WTC11 (cell line): ENCODE measurements around the gene RND3. TPM values are rescaled to one million over a fixed set of nuclear protein-coding genes. Genes with fewer than 3 reads are reported as not detected.

Experiments used
- ATAC-seq: fragments of 200-7000 bp; cut with Tn5 transposase; 2 replicates; pipeline ENCODE4 v1.10.0; 2021; ENCODE audit warnings: mild to moderate bottlenecking, moderate library complexity
- CTCF ChIA-PET: fragments of 300-600 bp; sonication (Branson Sonifier 250); formaldehyde crosslinking; loops from one replicate; lab custom pipeline; 2021; ENCODE audit warnings: antibody characterized with exemption; lab: Charles Lee
- POLR2A ChIA-PET: fragments of 350-600 bp; sonication (Branson Sonifier 250); formaldehyde crosslinking; loops from one replicate; lab custom pipeline; 2021; ENCODE audit warnings: antibody characterized with exemption; lab: Charles Lee
- DNase-seq: peaks from one replicate; pipeline ENCODE4 v3.0.0; 2021; ENCODE audit warnings: low spot score
- H3K27ac Mint-ChIP-seq: 2 replicates; pipeline ENCODE4 v1.8.0; 2021; ENCODE audit warnings: mixed read lengths
- H3K27me3 Mint-ChIP-seq: 2 replicates; pipeline ENCODE4 v1.8.0; 2021; ENCODE audit warnings: low read depth, mild to moderate bottlenecking, moderate library complexity, mixed read lengths
- H3K36me3 Mint-ChIP-seq: 2 replicates; pipeline ENCODE4 v1.8.0; 2021; ENCODE audit warnings: mixed read lengths
- H3K4me1 Mint-ChIP-seq: 2 replicates; pipeline ENCODE4 v1.8.0; 2022; ENCODE audit warnings: mixed read lengths
- H3K4me3 Mint-ChIP-seq: 2 replicates; pipeline ENCODE4 v1.8.0; 2021; ENCODE audit warnings: mild to moderate bottlenecking, moderate library complexity, mixed read lengths
- H3K9me3 Mint-ChIP-seq: 2 replicates; pipeline ENCODE4 v1.8.0; 2021; ENCODE audit warnings: mixed read lengths
- CBFB ChIP-seq: sonication (generic); formaldehyde crosslinking; IDR thresholded peaks from 2 replicates; pipeline ENCODE4 v1.8.1; 2022; ENCODE audit warnings: mild to moderate bottlenecking, low read depth, missing genetic modification reagents
- ESRRA ChIP-seq: sonication (generic); formaldehyde crosslinking; IDR thresholded peaks from 2 replicates; pipeline ENCODE4 v1.8.1; 2022; ENCODE audit warnings: mild to moderate bottlenecking, missing genetic modification reagents, borderline replicate concordance
- FOXJ3 ChIP-seq: sonication (generic); formaldehyde crosslinking; IDR thresholded peaks from 2 replicates; pipeline ENCODE4 v1.9.0; 2021; ENCODE audit warnings: missing genetic modification reagents, mild to moderate bottlenecking, borderline replicate concordance
- HMGA2 ChIP-seq: fragments of 250-450 bp; sonication (Bioruptor Pico); IDR thresholded peaks from 2 replicates; pipeline ENCODE4 v1.4.0; 2021; ENCODE audit warnings: mild to moderate bottlenecking, moderate library complexity
- JAZF1 ChIP-seq: fragments of 250-450 bp; sonication (Bioruptor Pico); IDR thresholded peaks from 2 replicates; pipeline ENCODE4 v1.9.0; 2021; ENCODE audit warnings: moderate library complexity, mild to moderate bottlenecking, inconsistent platforms
- JUN ChIP-seq: sonication (generic); formaldehyde crosslinking; IDR thresholded peaks from 2 replicates; pipeline ENCODE4 v1.8.0; 2023; ENCODE audit warnings: mild to moderate bottlenecking, missing genetic modification reagents
- NFYB ChIP-seq: sonication (generic); formaldehyde crosslinking; conservative IDR thresholded peaks from 2 replicates; pipeline ENCODE4 v1.8.0; 2022; ENCODE audit warnings: low read depth, missing genetic modification reagents
- NR2C2 ChIP-seq: sonication (generic); formaldehyde crosslinking; IDR thresholded peaks from 2 replicates; pipeline ENCODE4 v1.8.0; 2022; ENCODE audit warnings: mild to moderate bottlenecking, missing genetic modification reagents
- OVOL2 ChIP-seq: fragments of 250-450 bp; sonication (Bioruptor Pico); IDR thresholded peaks from 2 replicates; pipeline ENCODE4 v1.9.0; 2021; ENCODE audit warnings: mild to moderate bottlenecking, borderline replicate concordance
- RORB ChIP-seq: fragments of 250-450 bp; sonication (Bioruptor Pico); IDR thresholded peaks from 2 replicates; pipeline ENCODE4 v1.9.0; 2021; ENCODE audit warnings: mild to moderate bottlenecking
- TCF7 ChIP-seq: sonication (generic); formaldehyde crosslinking; IDR thresholded peaks from 2 replicates; pipeline ENCODE4 v1.8.0; 2022; ENCODE audit warnings: mild to moderate bottlenecking, low read depth, missing genetic modification reagents, moderate library complexity
- TEAD1 ChIP-seq: sonication (generic); formaldehyde crosslinking; IDR thresholded peaks from 2 replicates; pipeline ENCODE4 v1.8.0; 2022; ENCODE audit warnings: mild to moderate bottlenecking, missing genetic modification reagents
- ZNF263 ChIP-seq: sonication (generic); formaldehyde crosslinking; IDR thresholded peaks from 2 replicates; pipeline ENCODE4 v1.8.1; 2022; ENCODE audit warnings: low read depth, mild to moderate bottlenecking, moderate library complexity, missing genetic modification reagents
- total RNA-seq: library from RNA; stranded (reverse); gene quantifications from 3 replicates; pipeline ENCODE4 v1.2.3, GENCODE V29; 2021
- TF ChIP-seq, protein P1 (sequence below): sonication (generic); formaldehyde crosslinking; IDR thresholded peaks from 2 replicates; pipeline ENCODE4 v1.8.0; 2023; ENCODE audit warnings: missing genetic modification reagents
- TF ChIP-seq, protein P2 (sequence below): fragments of 250-450 bp; sonication (Bioruptor Pico); IDR thresholded peaks from 2 replicates; pipeline ENCODE4 v1.9.0; 2021; ENCODE audit warnings: mild to moderate bottlenecking, borderline replicate concordance
- TF ChIP-seq, protein P3 (sequence below): sonication (generic); formaldehyde crosslinking; IDR thresholded peaks from 2 replicates; pipeline ENCODE4 v1.8.1; 2023; ENCODE audit warnings: mild to moderate bottlenecking, missing genetic modification reagents
- TF ChIP-seq, protein P4 (sequence below): fragments of 250-450 bp; sonication (Bioruptor Pico); IDR thresholded peaks from 2 replicates; pipeline ENCODE4 v2.1.2; 2022; ENCODE audit warnings: mild to moderate bottlenecking, moderate library complexity
- TF ChIP-seq, protein P5 (sequence below): sonication (generic); formaldehyde crosslinking; IDR thresholded peaks from 2 replicates; pipeline ENCODE4 v1.8.0; 2022; ENCODE audit warnings: mild to moderate bottlenecking, missing genetic modification reagents
- TF ChIP-seq, protein P6 (sequence below): fragments of 200-600 bp; IDR thresholded peaks from 2 replicates; pipeline ENCODE4 v1.8.0; 2022; ENCODE audit warnings: antibody characterized with exemption

RND3 gene
- total RNA-seq, 1 experiment from 2014 or later, result 64.4 TPM

DNA sequence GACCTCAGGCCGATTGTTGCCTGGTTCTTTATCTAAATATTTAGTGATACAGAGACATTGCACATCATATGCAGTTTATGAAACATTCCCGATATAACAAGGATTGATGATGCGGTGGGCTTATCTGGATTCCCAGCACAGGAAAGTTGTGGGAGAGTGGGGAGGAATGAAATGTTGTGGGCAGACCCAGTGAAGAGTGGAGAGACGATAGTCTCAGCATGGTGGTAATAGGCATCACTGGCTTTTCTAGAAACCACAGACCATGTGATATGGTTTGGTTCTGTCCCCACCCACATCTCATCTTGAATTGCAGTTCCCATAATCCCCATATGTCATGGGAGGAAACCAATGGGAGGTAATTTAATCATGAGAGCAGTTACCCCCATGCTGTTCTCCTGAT is 34.8 kb upstream of the RND3 start (continued):
- TF ChIP-seq, protein P1, sequence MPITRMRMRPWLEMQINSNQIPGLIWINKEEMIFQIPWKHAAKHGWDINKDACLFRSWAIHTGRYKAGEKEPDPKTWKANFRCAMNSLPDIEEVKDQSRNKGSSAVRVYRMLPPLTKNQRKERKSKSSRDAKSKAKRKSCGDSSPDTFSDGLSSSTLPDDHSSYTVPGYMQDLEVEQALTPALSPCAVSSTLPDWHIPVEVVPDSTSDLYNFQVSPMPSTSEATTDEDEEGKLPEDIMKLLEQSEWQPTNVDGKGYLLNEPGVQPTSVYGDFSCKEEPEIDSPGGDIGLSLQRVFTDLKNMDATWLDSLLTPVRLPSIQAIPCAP, result no peak
- no peak for TF ChIP-seq NR2C2 (CRISPR knock-in tag)
- no peak for TF ChIP-seq OVOL2
- TF ChIP-seq, protein P2, sequence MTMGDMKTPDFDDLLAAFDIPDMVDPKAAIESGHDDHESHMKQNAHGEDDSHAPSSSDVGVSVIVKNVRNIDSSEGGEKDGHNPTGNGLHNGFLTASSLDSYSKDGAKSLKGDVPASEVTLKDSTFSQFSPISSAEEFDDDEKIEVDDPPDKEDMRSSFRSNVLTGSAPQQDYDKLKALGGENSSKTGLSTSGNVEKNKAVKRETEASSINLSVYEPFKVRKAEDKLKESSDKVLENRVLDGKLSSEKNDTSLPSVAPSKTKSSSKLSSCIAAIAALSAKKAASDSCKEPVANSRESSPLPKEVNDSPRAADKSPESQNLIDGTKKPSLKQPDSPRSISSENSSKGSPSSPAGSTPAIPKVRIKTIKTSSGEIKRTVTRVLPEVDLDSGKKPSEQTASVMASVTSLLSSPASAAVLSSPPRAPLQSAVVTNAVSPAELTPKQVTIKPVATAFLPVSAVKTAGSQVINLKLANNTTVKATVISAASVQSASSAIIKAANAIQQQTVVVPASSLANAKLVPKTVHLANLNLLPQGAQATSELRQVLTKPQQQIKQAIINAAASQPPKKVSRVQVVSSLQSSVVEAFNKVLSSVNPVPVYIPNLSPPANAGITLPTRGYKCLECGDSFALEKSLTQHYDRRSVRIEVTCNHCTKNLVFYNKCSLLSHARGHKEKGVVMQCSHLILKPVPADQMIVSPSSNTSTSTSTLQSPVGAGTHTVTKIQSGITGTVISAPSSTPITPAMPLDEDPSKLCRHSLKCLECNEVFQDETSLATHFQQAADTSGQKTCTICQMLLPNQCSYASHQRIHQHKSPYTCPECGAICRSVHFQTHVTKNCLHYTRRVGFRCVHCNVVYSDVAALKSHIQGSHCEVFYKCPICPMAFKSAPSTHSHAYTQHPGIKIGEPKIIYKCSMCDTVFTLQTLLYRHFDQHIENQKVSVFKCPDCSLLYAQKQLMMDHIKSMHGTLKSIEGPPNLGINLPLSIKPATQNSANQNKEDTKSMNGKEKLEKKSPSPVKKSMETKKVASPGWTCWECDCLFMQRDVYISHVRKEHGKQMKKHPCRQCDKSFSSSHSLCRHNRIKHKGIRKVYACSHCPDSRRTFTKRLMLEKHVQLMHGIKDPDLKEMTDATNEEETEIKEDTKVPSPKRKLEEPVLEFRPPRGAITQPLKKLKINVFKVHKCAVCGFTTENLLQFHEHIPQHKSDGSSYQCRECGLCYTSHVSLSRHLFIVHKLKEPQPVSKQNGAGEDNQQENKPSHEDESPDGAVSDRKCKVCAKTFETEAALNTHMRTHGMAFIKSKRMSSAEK (CRISPR knock-in tag), result no peak
- no peak for TF ChIP-seq CBFB
- TF ChIP-seq ESRRA, result no peak
- TF ChIP-seq, protein P3, sequence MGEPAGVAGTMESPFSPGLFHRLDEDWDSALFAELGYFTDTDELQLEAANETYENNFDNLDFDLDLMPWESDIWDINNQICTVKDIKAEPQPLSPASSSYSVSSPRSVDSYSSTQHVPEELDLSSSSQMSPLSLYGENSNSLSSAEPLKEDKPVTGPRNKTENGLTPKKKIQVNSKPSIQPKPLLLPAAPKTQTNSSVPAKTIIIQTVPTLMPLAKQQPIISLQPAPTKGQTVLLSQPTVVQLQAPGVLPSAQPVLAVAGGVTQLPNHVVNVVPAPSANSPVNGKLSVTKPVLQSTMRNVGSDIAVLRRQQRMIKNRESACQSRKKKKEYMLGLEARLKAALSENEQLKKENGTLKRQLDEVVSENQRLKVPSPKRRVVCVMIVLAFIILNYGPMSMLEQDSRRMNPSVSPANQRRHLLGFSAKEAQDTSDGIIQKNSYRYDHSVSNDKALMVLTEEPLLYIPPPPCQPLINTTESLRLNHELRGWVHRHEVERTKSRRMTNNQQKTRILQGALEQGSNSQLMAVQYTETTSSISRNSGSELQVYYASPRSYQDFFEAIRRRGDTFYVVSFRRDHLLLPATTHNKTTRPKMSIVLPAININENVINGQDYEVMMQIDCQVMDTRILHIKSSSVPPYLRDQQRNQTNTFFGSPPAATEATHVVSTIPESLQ, result no peak
- TF ChIP-seq, protein P4, sequence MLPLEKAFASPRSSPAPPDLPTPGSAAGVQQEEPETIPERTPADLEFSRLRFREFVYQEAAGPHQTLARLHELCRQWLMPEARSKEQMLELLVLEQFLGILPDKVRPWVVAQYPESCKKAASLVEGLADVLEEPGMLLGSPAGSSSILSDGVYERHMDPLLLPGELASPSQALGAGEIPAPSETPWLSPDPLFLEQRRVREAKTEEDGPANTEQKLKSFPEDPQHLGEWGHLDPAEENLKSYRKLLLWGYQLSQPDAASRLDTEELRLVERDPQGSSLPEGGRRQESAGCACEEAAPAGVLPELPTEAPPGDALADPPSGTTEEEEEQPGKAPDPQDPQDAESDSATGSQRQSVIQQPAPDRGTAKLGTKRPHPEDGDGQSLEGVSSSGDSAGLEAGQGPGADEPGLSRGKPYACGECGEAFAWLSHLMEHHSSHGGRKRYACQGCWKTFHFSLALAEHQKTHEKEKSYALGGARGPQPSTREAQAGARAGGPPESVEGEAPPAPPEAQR, result no peak

DNA sequence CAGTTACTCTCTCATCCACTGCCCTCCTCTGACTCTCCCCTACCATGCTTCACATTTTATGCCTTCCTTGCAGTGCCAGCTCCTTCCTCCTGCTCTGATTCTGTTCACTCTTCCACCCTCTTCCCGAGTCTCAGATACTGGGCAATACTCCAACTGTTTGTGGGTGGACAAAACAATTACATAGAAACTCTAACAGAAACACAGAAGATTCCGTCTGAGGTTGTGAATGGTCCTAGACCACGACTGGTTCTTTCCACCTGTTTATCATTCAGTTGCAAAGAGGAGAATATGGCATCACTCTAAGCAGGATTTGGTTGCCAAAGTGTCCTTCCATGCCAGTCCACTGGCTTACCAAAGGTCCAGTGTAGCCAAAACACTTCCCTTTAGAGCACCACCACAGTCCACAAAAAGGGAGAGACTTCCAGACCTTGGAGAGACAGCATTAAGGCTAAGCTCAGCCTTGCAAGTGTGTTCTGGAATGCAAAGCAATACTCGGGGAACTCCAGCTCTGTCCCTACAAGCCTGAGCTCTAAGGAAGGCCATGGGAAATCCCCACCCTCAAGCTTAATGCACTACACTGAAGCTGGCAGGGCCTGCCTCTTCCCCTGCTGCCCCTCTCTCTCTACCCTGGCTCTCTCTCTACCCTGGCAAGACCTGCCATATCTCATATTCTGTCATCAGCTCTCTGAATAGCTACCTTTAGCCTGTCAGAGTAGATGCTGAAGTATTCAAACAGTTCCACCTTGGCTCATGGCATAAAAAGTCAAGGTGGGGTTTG is 33.6 kb upstream of the RND3 start:
- H3K4me1 Mint-ChIP-seq, result peaks cover 4% of the 10 kb centered on the region
- peak overlapping the region; percentile 1 for H3K27ac Mint-ChIP-seq
- TF ChIP-seq, protein P5, sequence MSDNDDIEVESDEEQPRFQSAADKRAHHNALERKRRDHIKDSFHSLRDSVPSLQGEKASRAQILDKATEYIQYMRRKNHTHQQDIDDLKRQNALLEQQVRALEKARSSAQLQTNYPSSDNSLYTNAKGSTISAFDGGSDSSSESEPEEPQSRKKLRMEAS, result no peak
- TF ChIP-seq JAZF1 (no peak), JUN (CRISPR knock-in tag) (no peak), TEAD1 (CRISPR knock-in tag) (no peak), RORB (no peak), HMGA2 (CRISPR knock-in tag) (no peak), CBFB (no peak), NFYB (CRISPR knock-in tag) (no peak), FOXJ3 (no peak), TCF7 (no peak), ZNF263 (no peak)
- TF ChIP-seq, protein P6, sequence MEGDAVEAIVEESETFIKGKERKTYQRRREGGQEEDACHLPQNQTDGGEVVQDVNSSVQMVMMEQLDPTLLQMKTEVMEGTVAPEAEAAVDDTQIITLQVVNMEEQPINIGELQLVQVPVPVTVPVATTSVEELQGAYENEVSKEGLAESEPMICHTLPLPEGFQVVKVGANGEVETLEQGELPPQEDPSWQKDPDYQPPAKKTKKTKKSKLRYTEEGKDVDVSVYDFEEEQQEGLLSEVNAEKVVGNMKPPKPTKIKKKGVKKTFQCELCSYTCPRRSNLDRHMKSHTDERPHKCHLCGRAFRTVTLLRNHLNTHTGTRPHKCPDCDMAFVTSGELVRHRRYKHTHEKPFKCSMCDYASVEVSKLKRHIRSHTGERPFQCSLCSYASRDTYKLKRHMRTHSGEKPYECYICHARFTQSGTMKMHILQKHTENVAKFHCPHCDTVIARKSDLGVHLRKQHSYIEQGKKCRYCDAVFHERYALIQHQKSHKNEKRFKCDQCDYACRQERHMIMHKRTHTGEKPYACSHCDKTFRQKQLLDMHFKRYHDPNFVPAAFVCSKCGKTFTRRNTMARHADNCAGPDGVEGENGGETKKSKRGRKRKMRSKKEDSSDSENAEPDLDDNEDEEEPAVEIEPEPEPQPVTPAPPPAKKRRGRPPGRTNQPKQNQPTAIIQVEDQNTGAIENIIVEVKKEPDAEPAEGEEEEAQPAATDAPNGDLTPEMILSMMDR, result no peak
- TF ChIP-seq, protein P1, result no peak
- ATAC-seq (no peak), DNase-seq (no peak)
- H3K27me3 Mint-ChIP-seq, result no peaks in the 10 kb centered on the region; the same call in 1 of the 2 replicates
- H3K9me3 Mint-ChIP-seq, result peaks cover 40% of the 10 kb centered on the region
- peaks cover 27% of the 10 kb centered on the region for H3K36me3 Mint-ChIP-seq
- ChIA-PET CTCF (no interaction called here), POLR2A (no interaction called here)
- no peak overlapping the region for H3K4me3 Mint-ChIP-seq
